Measurements from ENCODE around the gene TANC1.

DNA sequence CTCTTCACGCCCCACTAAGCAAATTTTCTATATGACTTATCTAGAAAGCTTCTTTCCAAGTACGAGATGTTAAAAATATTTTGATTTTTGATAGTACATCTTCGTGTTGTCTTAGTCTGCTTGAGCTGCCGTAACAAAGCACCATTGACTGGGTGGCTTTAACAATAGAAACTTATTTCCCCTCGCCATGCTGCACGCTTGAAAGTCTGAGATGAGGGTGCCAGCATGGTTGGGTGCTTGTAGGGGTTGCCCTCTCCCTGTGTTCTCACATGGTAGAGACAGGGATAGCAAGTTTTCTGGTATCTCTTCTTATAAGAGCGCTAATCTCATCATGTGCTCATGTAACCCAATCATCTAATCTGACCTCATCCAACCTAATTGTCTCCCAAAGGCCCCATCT is 106.2 kb downstream of the TANC1 start:
- TF ChIP-seq, protein P1, sequence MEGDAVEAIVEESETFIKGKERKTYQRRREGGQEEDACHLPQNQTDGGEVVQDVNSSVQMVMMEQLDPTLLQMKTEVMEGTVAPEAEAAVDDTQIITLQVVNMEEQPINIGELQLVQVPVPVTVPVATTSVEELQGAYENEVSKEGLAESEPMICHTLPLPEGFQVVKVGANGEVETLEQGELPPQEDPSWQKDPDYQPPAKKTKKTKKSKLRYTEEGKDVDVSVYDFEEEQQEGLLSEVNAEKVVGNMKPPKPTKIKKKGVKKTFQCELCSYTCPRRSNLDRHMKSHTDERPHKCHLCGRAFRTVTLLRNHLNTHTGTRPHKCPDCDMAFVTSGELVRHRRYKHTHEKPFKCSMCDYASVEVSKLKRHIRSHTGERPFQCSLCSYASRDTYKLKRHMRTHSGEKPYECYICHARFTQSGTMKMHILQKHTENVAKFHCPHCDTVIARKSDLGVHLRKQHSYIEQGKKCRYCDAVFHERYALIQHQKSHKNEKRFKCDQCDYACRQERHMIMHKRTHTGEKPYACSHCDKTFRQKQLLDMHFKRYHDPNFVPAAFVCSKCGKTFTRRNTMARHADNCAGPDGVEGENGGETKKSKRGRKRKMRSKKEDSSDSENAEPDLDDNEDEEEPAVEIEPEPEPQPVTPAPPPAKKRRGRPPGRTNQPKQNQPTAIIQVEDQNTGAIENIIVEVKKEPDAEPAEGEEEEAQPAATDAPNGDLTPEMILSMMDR (optimal IDR thresholded peaks at IDR 0.05 in 1 of 3, IDR thresholded peaks at IDR 0.05 in 1 of 3, conservative IDR thresholded peaks at IDR 0.05 in 1 of 3; ENCODE audit: extremely low read depth in 1 of 3, insufficient read depth in 2 of 3, low read length in 3 of 3), result no peak
- TF ChIP-seq EZH2 (IDR thresholded peaks at IDR 0.05; ENCODE audit: low read length), result no peak
